BLaER1 treated with 17β-estradiol and CSF1 and Interleukin-3, amounts not matched to agents 10 nM and 100 nM (cell line): ENCODE data around the gene PCDH15.

Experiments used
- H3K27ac ChIP-seq, 11 experiments: shearing (Covaris generic); formaldehyde crosslinking; 2 replicates each; pipeline ENCODE4 v1.8.1; 2022
- H3K27me3 ChIP-seq, 11 experiments: shearing (Covaris generic); formaldehyde crosslinking; 2 replicates each; pipeline ENCODE4 v1.8.1; 2022
- H3K36me3 ChIP-seq, 11 experiments: shearing (Covaris generic); formaldehyde crosslinking; 2 replicates each; pipeline ENCODE4 v1.8.1; 2022
- H3K4me1 ChIP-seq, 10 experiments: shearing (Covaris generic); formaldehyde crosslinking; 2 replicates each; pipeline ENCODE4 v1.8.1; 2022
- H3K4me2 ChIP-seq, 11 experiments: shearing (Covaris generic); formaldehyde crosslinking; 2 replicates each; pipeline ENCODE4 v1.8.1; 2022
- H3K4me3 ChIP-seq, 10 experiments: shearing (Covaris generic); formaldehyde crosslinking; 2 replicates each; pipeline ENCODE4 v1.8.1; 2022
- H3K9ac ChIP-seq, 11 experiments: shearing (Covaris generic); formaldehyde crosslinking; 2 replicates each; pipeline ENCODE4 v1.8.1; 2022
- H3K9me3 ChIP-seq, 11 experiments: shearing (Covaris generic); formaldehyde crosslinking; replicated peaks in 1 of 11; 2 replicates each; pipeline ENCODE4 v1.8.1; 2022
- H4K20me1 ChIP-seq, 11 experiments: shearing (Covaris generic); formaldehyde crosslinking; 2 replicates each; pipeline ENCODE4 v1.8.1; 2022
- Cebpa-rat ChIP-seq, 11 experiments: shearing (Covaris generic); IDR thresholded peaks; 2 replicates each; pipeline ENCODE4 v1.8.1; 2022

Gene PCDH15

DNA sequence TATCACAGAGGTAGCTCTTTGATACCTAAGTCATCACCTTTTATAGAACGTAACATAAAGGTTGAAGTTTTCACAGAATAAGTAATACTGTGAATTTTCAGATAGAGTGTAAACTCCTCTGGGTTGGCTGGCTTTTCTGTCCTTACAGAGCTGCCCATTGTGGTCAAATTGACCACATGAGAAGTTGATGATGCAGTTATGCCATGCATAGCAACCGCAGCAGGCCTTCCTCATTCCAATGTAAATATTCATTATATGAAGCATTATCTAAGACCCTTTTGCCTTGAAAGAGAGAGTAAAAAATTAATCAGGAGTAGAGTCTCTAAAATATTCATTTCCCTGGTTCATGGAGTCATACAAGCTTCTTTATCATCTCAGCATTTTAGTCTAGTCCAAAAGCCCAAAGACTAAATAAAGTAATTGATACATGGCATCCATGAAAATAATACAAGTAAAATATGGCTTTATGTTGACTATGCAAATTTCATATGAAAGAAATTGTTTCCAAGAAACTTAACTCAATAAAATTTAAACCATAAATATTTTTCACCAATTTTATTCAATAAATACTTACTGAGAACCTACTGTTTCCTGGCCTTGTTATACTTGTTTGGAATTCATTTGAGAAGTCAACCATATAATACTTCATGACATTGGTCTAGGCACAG is 516.4 kb downstream of the PCDH15 start:
- no peaks in the 10 kb centered on the region for H3K4me1 ChIP-seq
- TF ChIP-seq Cebpa-rat (IDR thresholded peaks at IDR 0.05), result no peak
- no peak overlapping the region for H3K27ac ChIP-seq
- no peaks in the 10 kb centered on the region; a peak in 1 of 22 replicates for H3K27me3 ChIP-seq
- H3K9me3 ChIP-seq, result no peaks in the 10 kb centered on the region
- no peak overlapping the region for H3K4me2 ChIP-seq
- no peak overlapping the region for H3K4me3 ChIP-seq
- H3K36me3 ChIP-seq, result no peaks in the 10 kb centered on the region
- no peaks in the 10 kb centered on the region for H4K20me1 ChIP-seq
- H3K9ac ChIP-seq, result no peak overlapping the region

DNA sequence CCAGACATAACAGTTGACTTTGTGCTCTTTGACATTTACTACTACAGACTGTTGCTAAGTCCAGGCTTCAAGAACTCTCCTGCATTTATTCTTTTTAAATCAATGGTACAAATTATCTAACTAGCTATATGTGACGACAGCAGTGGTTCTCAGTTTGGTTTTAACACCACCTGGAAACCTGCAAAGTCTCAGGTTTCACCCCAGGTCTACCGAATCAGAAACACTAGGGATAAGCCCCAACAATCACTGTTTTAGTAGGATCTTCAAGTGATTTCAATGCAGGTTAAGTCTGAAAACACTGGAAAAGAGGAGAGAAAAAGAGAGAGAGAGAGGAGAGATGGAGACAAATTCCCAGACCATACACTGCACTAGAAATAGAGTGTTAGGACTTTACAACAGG is 519.0 kb downstream of the PCDH15 start:
- Histone ChIP-seq H3K9ac (no peak overlapping the region), H3K4me1 (no peaks in the 10 kb centered on the region), H3K4me2 (no peak overlapping the region), H3K27me3 (no peaks in the 10 kb centered on the region; a peak in 1 of 22 replicates), H3K9me3 (no peaks in the 10 kb centered on the region), H3K27ac (no peak overlapping the region), H3K36me3 (no peaks in the 10 kb centered on the region), H3K4me3 (no peak overlapping the region), H4K20me1 (no peaks in the 10 kb centered on the region)
- TF ChIP-seq Cebpa-rat (IDR thresholded peaks at IDR 0.05), result no peak

DNA sequence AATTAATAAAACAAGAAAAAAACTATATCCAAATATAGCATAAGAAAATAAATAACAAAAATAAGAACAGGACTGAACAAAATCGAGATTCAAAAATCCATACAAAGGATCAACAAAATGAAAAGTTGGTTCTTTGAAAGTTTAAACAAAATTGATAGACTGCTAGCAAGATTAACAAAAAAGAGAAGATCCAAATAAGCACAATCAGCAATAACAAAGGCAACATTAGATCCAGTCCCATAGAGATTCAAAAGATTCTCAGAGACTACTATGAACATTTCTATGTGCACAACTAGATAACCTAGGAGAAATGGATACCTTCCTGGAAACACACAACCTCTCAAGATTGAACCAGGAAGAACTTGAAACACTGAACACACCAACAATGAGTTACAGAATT is 534.6 kb downstream of the PCDH15 start:
- no peak overlapping the region for H3K4me2 ChIP-seq
- H3K27ac ChIP-seq, result no peak overlapping the region
- no peaks in the 10 kb centered on the region for H3K9me3 ChIP-seq
- H3K4me1 ChIP-seq, result no peaks in the 10 kb centered on the region
- H3K27me3 ChIP-seq, result no peaks in the 10 kb centered on the region
- no peaks in the 10 kb centered on the region for H4K20me1 ChIP-seq
- H3K9ac ChIP-seq, result no peak overlapping the region
- no peak overlapping the region for H3K4me3 ChIP-seq
- no peak for TF ChIP-seq Cebpa-rat (IDR thresholded peaks at IDR 0.05)
- H3K36me3 ChIP-seq, result no peaks in the 10 kb centered on the region

DNA sequence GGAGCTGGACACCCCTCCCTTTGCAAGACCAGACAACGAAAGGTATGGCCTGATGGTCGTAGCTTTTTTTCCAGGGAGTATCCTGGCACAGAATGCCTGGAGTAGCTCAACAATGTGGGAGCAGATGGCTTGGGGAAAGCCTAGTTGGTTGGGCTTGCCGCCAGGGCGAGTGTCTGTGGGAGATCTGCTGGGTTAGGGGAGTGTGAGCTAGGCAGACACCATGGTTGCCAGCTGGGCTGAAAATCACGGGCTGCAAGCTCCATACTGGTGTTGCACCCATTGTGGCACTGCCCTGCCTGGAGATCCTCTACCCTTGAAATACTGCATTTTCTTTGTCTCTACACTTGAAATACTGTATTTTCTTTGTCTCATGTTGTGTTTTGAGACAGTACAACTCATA is 538.3 kb downstream of the PCDH15 start:
- no peaks in the 10 kb centered on the region for H3K9me3 ChIP-seq
- TF ChIP-seq Cebpa-rat (IDR thresholded peaks at IDR 0.05), result no peak
- no peak overlapping the region for H3K4me2 ChIP-seq
- no peak overlapping the region for H3K9ac ChIP-seq
- H3K4me3 ChIP-seq, result no peak overlapping the region
- no peaks in the 10 kb centered on the region for H3K36me3 ChIP-seq
- no peaks in the 10 kb centered on the region for H4K20me1 ChIP-seq
- H3K27ac ChIP-seq, result no peak overlapping the region
- H3K27me3 ChIP-seq, result no peaks in the 10 kb centered on the region
- H3K4me1 ChIP-seq, result no peaks in the 10 kb centered on the region

DNA sequence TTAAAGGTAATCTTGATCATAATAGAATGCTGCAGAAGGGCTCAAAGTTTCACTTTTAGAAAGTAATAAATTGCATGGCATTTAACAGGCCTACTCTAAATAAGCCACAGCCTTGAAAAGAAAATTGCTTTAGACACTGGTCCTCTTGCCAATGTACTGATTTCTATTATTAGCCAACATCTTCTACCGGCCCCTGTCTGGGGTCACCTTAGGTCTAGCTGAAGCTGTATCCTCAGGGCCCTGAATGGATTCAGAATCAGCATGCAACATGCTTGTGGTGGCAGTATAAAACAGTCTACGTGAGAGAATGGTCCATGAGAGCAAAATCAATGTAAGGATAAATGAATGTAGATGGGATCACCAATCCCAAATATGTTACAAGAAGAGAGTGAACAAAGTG is 541.9 kb downstream of the PCDH15 start:
- no peaks in the 10 kb centered on the region for H3K4me1 ChIP-seq
- no peaks in the 10 kb centered on the region for H4K20me1 ChIP-seq
- no peak overlapping the region for H3K4me2 ChIP-seq
- H3K9ac ChIP-seq, result no peak overlapping the region
- no peaks in the 10 kb centered on the region for H3K36me3 ChIP-seq
- no peaks in the 10 kb centered on the region for H3K27me3 ChIP-seq
- no peak overlapping the region for H3K27ac ChIP-seq
- H3K4me3 ChIP-seq, result no peak overlapping the region
- TF ChIP-seq Cebpa-rat (IDR thresholded peaks at IDR 0.05), result no peak
- H3K9me3 ChIP-seq, result no peaks in the 10 kb centered on the region

DNA sequence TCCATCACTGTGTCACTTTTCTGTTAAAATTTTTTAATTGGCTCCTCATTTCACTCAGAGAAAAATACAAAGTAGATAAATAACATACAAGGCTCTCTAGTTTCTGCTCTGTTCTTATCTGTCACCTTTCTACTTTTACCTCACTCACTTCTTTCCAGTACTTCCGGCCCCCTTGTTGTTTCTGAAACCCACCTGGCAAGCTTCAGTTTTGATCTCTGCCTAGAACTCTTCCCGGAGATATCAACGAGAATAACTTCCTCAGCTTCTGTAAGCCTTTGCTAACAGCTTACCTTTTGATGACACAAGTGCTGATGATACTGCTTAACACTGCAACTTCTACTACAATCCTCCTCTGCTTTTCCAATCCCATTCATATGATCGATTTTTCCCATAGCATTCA is 566.2 kb downstream of the PCDH15 start:
- H3K9ac ChIP-seq, result no peak overlapping the region
- no peaks in the 10 kb centered on the region for H3K27me3 ChIP-seq
- no peaks in the 10 kb centered on the region for H3K4me1 ChIP-seq
- no peaks in the 10 kb centered on the region for H4K20me1 ChIP-seq
- no peak overlapping the region for H3K27ac ChIP-seq
- H3K4me2 ChIP-seq, result no peak overlapping the region
- no peak for TF ChIP-seq Cebpa-rat (IDR thresholded peaks at IDR 0.05)
- no peaks in the 10 kb centered on the region for H3K36me3 ChIP-seq
- H3K4me3 ChIP-seq, result no peak overlapping the region
- H3K9me3 ChIP-seq, result peaks cover 14 to 25% (median 18%) of the 10 kb centered on the region in 11 experiments

DNA sequence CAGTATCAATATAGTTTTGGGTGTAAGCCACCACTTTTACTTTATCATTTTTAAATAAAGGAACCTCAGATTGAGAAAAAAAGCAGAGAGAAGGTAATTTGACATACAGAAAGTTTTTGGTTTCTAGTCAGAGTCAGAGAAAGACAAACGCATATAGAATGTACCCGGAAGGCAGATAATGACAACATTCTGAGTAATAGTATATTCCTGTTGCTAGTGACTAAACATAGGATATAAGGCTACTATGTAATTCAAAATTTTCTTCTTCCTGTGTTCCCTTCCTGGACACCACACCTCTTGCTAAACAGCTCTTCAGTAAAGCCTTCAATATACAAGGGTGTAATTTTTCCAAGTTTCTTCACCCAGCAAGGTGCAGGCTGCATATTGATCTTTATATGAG is 597.6 kb downstream of the PCDH15 start:
- Histone ChIP-seq H3K4me3 (no peak overlapping the region), H3K4me2 (no peak overlapping the region), H3K27ac (no peak overlapping the region), H3K4me1 (no peaks in the 10 kb centered on the region), H3K9ac (no peak overlapping the region), H3K27me3 (no peaks in the 10 kb centered on the region), H4K20me1 (no peaks in the 10 kb centered on the region), H3K9me3 (no peaks in the 10 kb centered on the region), H3K36me3 (no peaks in the 10 kb centered on the region)
- no peak for TF ChIP-seq Cebpa-rat (IDR thresholded peaks at IDR 0.05)

DNA sequence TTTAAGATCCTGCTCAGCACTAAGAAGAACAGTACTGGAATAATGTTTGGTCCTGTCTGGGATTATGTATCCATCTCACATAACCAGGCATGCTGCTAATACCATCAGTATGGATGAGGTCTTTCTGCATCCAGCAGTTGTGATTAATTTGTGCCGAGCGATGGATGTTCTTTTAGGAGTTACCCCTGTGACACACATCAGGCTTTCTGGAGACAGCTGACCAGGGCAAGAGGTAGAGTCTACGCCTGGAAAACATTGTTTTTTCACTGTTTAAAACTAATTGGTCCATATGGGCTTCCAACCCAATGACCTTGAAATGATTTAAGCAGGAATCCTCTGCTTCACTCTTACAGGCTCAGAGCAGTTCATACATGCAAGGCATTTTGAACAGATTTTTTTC is 603.0 kb downstream of the PCDH15 start:
- TF ChIP-seq Cebpa-rat (IDR thresholded peaks at IDR 0.05), result no peak
- no peaks in the 10 kb centered on the region for H3K36me3 ChIP-seq
- H3K4me1 ChIP-seq, result peaks cover 0 to 6% (median 0%) of the 10 kb centered on the region in 10 experiments; a peak in 2 of 20 replicates
- H3K4me3 ChIP-seq, result no peak overlapping the region
- H3K27ac ChIP-seq, result no peak overlapping the region
- H4K20me1 ChIP-seq, result no peaks in the 10 kb centered on the region
- no peak overlapping the region for H3K9ac ChIP-seq
- H3K27me3 ChIP-seq, result no peaks in the 10 kb centered on the region
- no peaks in the 10 kb centered on the region for H3K9me3 ChIP-seq
- no peak overlapping the region for H3K4me2 ChIP-seq

DNA sequence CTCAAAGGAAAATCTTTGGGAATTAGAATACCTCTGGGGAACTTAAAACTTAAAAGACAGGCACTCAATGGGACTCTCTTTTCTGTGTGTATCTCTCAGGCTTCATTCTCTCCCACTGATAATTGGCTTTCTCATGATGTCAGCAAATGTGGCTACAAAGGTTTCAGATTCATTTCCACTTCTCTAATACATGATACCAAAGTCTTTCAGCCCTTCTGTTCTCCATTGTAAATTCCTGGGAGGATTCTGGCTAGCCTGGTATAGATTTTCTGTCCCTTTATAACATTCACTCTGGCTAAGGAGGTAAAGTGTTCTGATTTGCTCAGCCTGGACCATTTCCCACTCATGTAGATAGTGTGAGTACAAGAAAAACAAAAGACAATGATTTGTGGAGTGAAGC is 606.2 kb downstream of the PCDH15 start:
- H3K27ac ChIP-seq, result no peak overlapping the region
- no peak overlapping the region for H3K4me3 ChIP-seq
- no peaks in the 10 kb centered on the region for H3K36me3 ChIP-seq
- no peak for TF ChIP-seq Cebpa-rat (IDR thresholded peaks at IDR 0.05)
- no peak overlapping the region for H3K9ac ChIP-seq
- peaks cover 0 to 6% (median 0%) of the 10 kb centered on the region in 10 experiments; a peak in 2 of 20 replicates for H3K4me1 ChIP-seq
- no peaks in the 10 kb centered on the region for H4K20me1 ChIP-seq
- H3K9me3 ChIP-seq, result no peaks in the 10 kb centered on the region
- 0 out of 22 replicates have a peak overlapping the region, but pooled peaks of 2 of the 11 experiments have one; percentile 6 to 11 for H3K4me2 ChIP-seq
- no peaks in the 10 kb centered on the region for H3K27me3 ChIP-seq

DNA sequence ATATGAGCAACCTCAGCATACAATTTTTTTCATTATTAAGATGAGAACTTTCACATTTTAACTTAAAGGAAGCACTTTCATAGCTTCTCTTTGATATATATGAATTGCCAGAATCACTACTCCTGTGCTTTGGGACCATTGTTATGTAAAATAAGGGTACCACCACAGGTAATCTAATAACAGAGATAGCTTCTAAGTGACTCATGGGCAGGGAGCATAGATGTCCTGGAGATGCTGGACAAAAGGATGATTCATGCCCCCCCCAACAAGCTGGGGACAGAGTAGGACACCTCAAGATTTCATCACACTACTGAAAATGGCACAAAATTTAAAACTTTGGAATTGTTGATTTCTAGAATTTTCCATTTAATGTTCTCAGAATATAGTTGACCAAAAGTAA is 641.1 kb downstream of the PCDH15 start:
- no peak overlapping the region for H3K9ac ChIP-seq

More for the DNA sequence above, 641.1 kb downstream of the PCDH15 start:
- H3K36me3 ChIP-seq, result no peaks in the 10 kb centered on the region
- H3K9me3 ChIP-seq, result peaks cover 0 to 9% (median 0%) of the 10 kb centered on the region in 11 experiments; a peak in 4 of 22 replicates
- no peak overlapping the region for H3K4me2 ChIP-seq
- H3K27ac ChIP-seq, result no peak overlapping the region
- 0 out of 20 replicates have a peak, but pooled peaks cover 0 to 5% (median 0%) of the 10 kb centered on the region in 10 experiments for H3K4me1 ChIP-seq
- H3K4me3 ChIP-seq, result no peak overlapping the region
- no peaks in the 10 kb centered on the region for H4K20me1 ChIP-seq
- no peaks in the 10 kb centered on the region for H3K27me3 ChIP-seq
- TF ChIP-seq Cebpa-rat (IDR thresholded peaks at IDR 0.05), result no peak
